GM19351 (cell line): ENCODE results near the gene STON1.
"Not testable (repeated sequence)": the region's sequence is repeated elsewhere in the genome, so short reads cannot be mapped to it uniquely, and the experiment has no call there.

Experiments
- ATAC-seq: cut with Tn5 transposase; IDR thresholded peaks from one replicate; pipeline ENCODE4 v1.9.1; 2021; ENCODE audit warnings: mild to moderate bottlenecking, moderate library complexity; ENCODE audit not compliant: unreplicated experiment

The STON1 gene

GRCh38 chr2:48568547-48568946 is 38.6 kb downstream of the STON1 start:
- ATAC-seq: no peak

GRCh38 chr2:48569433-48569832 is 39.5 kb downstream of the STON1 start:
- ATAC-seq: no peak

- no peak for ATAC-seq
These were observed 42.9 kb downstream of the STON1 start for GRCh38 chr2:48572816-48573215.

- ATAC-seq: no peak
These were observed 44.7 kb downstream of the STON1 start for GRCh38 chr2:48574353-48575287.

GRCh38 chr2:48578313-48578712 is 48.4 kb downstream of the STON1 start:
- ATAC-seq: no peak

- no peak for ATAC-seq
These were observed 54.0 kb downstream of the STON1 start for GRCh38 chr2:48583961-48584360.

- ATAC-seq: no peak
These were observed 54.6 kb downstream of the STON1 start for GRCh38 chr2:48584551-48584950.

GRCh38 chr2:48586433-48586832 is 56.5 kb downstream of the STON1 start:
- no peak for ATAC-seq

GRCh38 chr2:48587560-48587959 is 57.6 kb downstream of the STON1 start:
- no peak for ATAC-seq

GRCh38 chr2:48587961-48588360 is 58.0 kb downstream of the STON1 start:
- ATAC-seq: no peak

GRCh38 chr2:48588745-48589144 is 58.8 kb downstream of the STON1 start:
- ATAC-seq: peak; percentile 29

- ATAC-seq: peak; percentile 41
These were observed 59.3 kb downstream of the STON1 start for GRCh38 chr2:48589170-48589767.

- no peak for ATAC-seq
These were observed 60.1 kb downstream of the STON1 start for GRCh38 chr2:48590017-48590416.

- no peak for ATAC-seq
These were observed 62.1 kb downstream of the STON1 start for GRCh38 chr2:48592067-48592466.

GRCh38 chr2:48596751-48597150 is 66.8 kb downstream of the STON1 start:
- not testable (repeated sequence) for ATAC-seq

GRCh38 chr2:48597492-48597891 is 67.5 kb downstream of the STON1 start:
- ATAC-seq: no peak

- ATAC-seq: peak; percentile 61
These were observed 70.4 kb downstream of the STON1 start for GRCh38 chr2:48600204-48600813.

GRCh38 chr2:48600917-48601316 is 71.0 kb downstream of the STON1 start:
- no peak for ATAC-seq

- peak; percentile 66 for ATAC-seq
These were observed 71.4 kb downstream of the STON1 start for GRCh38 chr2:48601349-48601748.

GRCh38 chr2:48605482-48606175 is 75.7 kb downstream of the STON1 start:
- ATAC-seq: no peak

- ATAC-seq: no peak
These were observed 77.5 kb downstream of the STON1 start for GRCh38 chr2:48607307-48608014.
